Heart right ventricle (tissue), 16 donors: Measurements from ENCODE around the gene PCF11. TPM values are rescaled to one million over a fixed set of nuclear protein-coding genes. Genes with fewer than 3 reads are reported as not detected.
"Not testable (repeated sequence)": the region's sequence is repeated elsewhere in the genome, so short reads cannot be mapped to it uniquely, and the experiment has no call there.

Experiments
- ATAC-seq, 8 donors: fragments of 200-7000 bp; cut with Tn5 transposase; one replicate each; pipeline ENCODE4 v1.9.1; 2020; ENCODE audit warnings: mild to moderate bottlenecking in 8 of 8, moderate library complexity in 8 of 8, moderate number of reproducible peaks in 1 of 8
- DNase-seq, 2 donors: peaks; one replicate each; pipeline ENCODE4 v3.0.0-alpha.2; 2020
- H3K27ac ChIP-seq, 10 donors: fragments of 200-600 bp; sonication (generic) in 2 of 10; one replicate each; pipeline versions ENCODE4 v1.5.0 to v1.8.0; 2020 to 2022; ENCODE audit warnings: mild to moderate bottlenecking in 3 of 10
- H3K27me3 ChIP-seq, 7 donors: fragments of 200-600 bp; one replicate each; pipeline ENCODE4 v1.8.0; 2021 to 2022; ENCODE audit warnings: mild to moderate bottlenecking in 2 of 7
- H3K36me3 ChIP-seq, 9 donors: fragments of 200-600 bp; sonication (generic) in 1 of 9; one replicate each; pipeline versions ENCODE4 v1.5.0 to v1.8.0; 2020 to 2022; ENCODE audit warnings: mild to moderate bottlenecking in 2 of 9
- H3K4me1 ChIP-seq, 9 donors: fragments of 200-600 bp; sonication (generic) in 1 of 9; one replicate each; pipeline versions ENCODE4 v1.5.0 to v1.8.0; 2020 to 2022; ENCODE audit warnings: mild to moderate bottlenecking in 4 of 9
- H3K4me3 ChIP-seq, 10 donors: fragments of 200-600 bp; sonication (generic) in 2 of 10; one replicate each; pipeline versions ENCODE4 v1.5.0 to v1.8.0; 2020 to 2022; ENCODE audit warnings: mild to moderate bottlenecking in 7 of 10, moderate library complexity in 2 of 10
- H3K9me3 ChIP-seq, 11 donors: fragments of 200-600 bp in 10 of 11; sonication (generic) in 2 of 11; one replicate each; pipeline versions ENCODE4 v1.5.0 to v1.8.0; 2013 to 2022; ENCODE audit warnings: mild to moderate bottlenecking in 2 of 11, control low read depth in 1 of 11, moderate library complexity in 1 of 11
- CTCF ChIP-seq, 9 donors: fragments of 200-600 bp; sonication (generic) in 2 of 9; IDR thresholded peaks; one replicate each; pipeline versions ENCODE4 v1.5.0 to v1.8.0; 2021 to 2022; ENCODE audit warnings: antibody characterized with exemption in 9 of 9, mild to moderate bottlenecking in 5 of 9, moderate library complexity in 1 of 9
- WGBS, 2 donors: extraction: QIAGEN DNeasy Blood & Tissue Kit; methylation state at CpG; one replicate each; pipeline ENCODE4 v1.1.7; 2013; ENCODE audit warnings: inconsistent platforms in 1 of 2; 5-methylcytosine and 5-hydroxymethylcytosine counted together
- intact Hi-C, 10 donors: fragments of 100-400 bp; cut with DNase I; formaldehyde crosslinking; loops; one replicate each; pipeline versions ENCODE4 v1.11.1 to v1.14.2; 2022
- polyA plus RNA-seq, 2 donors: library from polyadenylated mRNA; stranded (reverse); fragments of 200-250 nt; gene quantifications; one replicate each; pipeline ENCODE4 v1.2.3, GENCODE V29; 2013
- total RNA-seq, 10 donors: library from RNA; stranded (reverse); fragmentation: NEBNext Ultra II Directional in 3 of 10; extraction: Animal tissue kit (Norgen Biotek cat#: 25700) in 3 of 10; gene quantifications; one replicate each; pipeline versions ENCODE4 v1.2.1 to v1.2.4, GENCODE V29; 2021 to 2023
- donor health status: Arrhythmogenic right ventricular cardiomyopathy.
- donor health status: ischemic (EF 13 %, LVEDD 7.1; RV severe dilation, severe dysfunction).
- donor health status: healthy with polysubstance abuse.
- donor health status: DM: no; HTN: yes; CAD: no.
- donor health status: DM: no; HTN: no; CAD: no.
- donor health status: ischemic (EF 25% LVEDD 6.9; RV normal size, moderate dysfunction).
- donor health status: ischemic (EF 25% LVEDD 5.7; RV mildly dilated, moderate dysfunction).
- donor health status: healthy.
- donor health status: DM: yes; HTN: yes; CAD: no.
- donor health status: Ischemic cardiomyopathy.
- donor health status: ischemic (EF 35%, LVEDD 5.7; RV mildly dilated, moderate dysfunction).
- donor health status: nonischemic (EF 11% LVEDD 7.7; RV severe dilation, severe dysfunction).
- donor health status: DM: yes; HTN: yes; CAD: no.
- donor health status: PGD.
- donor health status: ischemic (EF 29% LVEDD 5.4; RV normal size, mild dysfunction).
- donor health status: nonischemic (EF 23%, LVEDD 6.1; RV moderate dilation, normal function).

PCF11 gene
- total and polyA plus RNA-seq, 12 donors, result 14.7 to 38.4 (median 28.7) TPM

DNA sequence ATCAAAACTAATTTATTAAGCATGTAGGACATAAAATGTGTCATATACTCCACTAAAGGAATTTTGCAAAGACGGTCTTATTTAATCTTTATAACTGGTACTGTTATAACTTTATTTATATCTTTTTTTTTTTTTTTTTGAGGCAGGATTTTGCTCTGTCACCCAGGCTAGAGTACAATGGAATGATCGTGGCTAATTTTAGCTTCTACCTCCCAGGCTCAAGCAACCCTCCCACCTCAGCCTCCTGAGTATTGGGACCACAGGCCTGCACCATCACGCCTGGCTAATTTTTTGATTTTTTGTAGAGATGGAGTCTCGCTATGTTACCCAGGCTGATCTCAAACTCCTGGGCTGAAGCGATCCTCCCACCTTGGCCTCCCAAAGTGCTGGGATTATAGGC is 31.4 kb upstream of the PCF11 start:
- peak in 2 of 8 donors; percentile 51 to 57 for ATAC-seq
- Histone ChIP-seq H3K36me3 (no peaks in the 10 kb centered on the region), H3K27ac (no peak overlapping the region), H3K27me3 (no peaks in the 10 kb centered on the region), H3K9me3 (no peaks in the 10 kb centered on the region), H3K4me1 (peaks cover 0 to 5% (median 0%) of the 10 kb centered on the region in 9 donors), H3K4me3 (no peak overlapping the region)
- no peak for DNase-seq
- TF ChIP-seq CTCF (IDR thresholded peaks at IDR 0.05), result no peak
- intact Hi-C loops, result no loop called here
- WGBS, 2 donors, result 78 to 82% methylated on average over 5 of the region's 5 CpGs

- H3K36me3 ChIP-seq, result no peaks in the 10 kb centered on the region
- no peak for DNase-seq
- no peaks in the 10 kb centered on the region for H3K27me3 ChIP-seq
- no peaks in the 10 kb centered on the region for H3K9me3 ChIP-seq
- H3K4me3 ChIP-seq, result no peak overlapping the region
- no peak overlapping the region for H3K27ac ChIP-seq
- ATAC-seq, result no peak
- 95 to 96% methylated on average over 5 of the region's 5 CpGs for WGBS, 2 donors
- TF ChIP-seq CTCF (IDR thresholded peaks at IDR 0.05), result no peak
- H3K4me1 ChIP-seq, result peaks cover 0 to 5% (median 0%) of the 10 kb centered on the region in 9 donors
- intact Hi-C loops, result no loop called here
These were observed 29.7 kb upstream of the PCF11 start for GRCh38 chr11:83127310-83127637.

- 78 to 82% methylated on average over 4 of the region's 4 CpGs for WGBS, 2 donors
- DNase-seq, result no peak
These were observed 24.7 kb upstream of the PCF11 start for GRCh38 chr11:83132191-83132590.

DNA sequence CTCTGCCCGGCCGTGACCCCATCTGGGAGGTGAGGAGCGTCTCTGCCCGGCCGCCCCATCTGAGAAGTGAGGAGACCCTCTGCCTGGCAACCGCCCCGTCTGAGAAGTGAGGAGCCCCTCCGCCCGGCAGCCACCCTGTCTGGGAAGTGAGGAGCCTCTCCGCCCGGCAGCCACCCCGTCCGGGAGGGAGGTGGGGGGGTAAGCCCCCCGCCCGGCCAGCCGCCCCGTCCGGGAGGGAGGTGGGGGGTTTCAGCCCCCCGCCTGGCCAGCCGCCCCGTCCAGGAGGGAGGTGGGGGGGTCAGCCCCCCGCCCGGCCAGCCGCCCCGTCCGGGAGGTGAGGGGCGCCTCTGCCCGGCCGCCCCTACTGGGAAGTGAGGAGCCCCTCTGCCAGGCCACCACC is 23.7 kb upstream of the PCF11 start:
- intact Hi-C loops, H3K36me3 ChIP-seq, H3K4me1 ChIP-seq, DNase-seq, H3K9me3 ChIP-seq, H3K4me3 ChIP-seq, ATAC-seq, H3K27me3 ChIP-seq, H3K27ac ChIP-seq: not testable (repeated sequence)
- WGBS, 2 donors, result 94% methylated on average over 18 of the region's 29 CpGs; no CpG with 5 or more reads in 1 of the 2 donors

More at GRCh38 chr11:83132191-83132590, 24.7 kb upstream of the PCF11 start:
- Histone ChIP-seq H3K36me3 (no peaks in the 10 kb centered on the region), H3K27ac (no peak overlapping the region), H3K4me1 (no peaks in the 10 kb centered on the region), H3K9me3 (no peaks in the 10 kb centered on the region), H3K4me3 (no peak overlapping the region), H3K27me3 (no peaks in the 10 kb centered on the region)
- no peak for ATAC-seq
- no peak for TF ChIP-seq CTCF (IDR thresholded peaks at IDR 0.05)
- intact Hi-C loops, result no loop called here

- no peaks in the 10 kb centered on the region for H3K36me3 ChIP-seq
- H3K9me3 ChIP-seq, result no peaks in the 10 kb centered on the region
- ATAC-seq, result no peak
- 94 to 95% methylated on average over 6 of the region's 6 CpGs for WGBS, 2 donors
- H3K4me1 ChIP-seq, result peaks cover 0 to 6% (median 0%) of the 10 kb centered on the region in 9 donors
- no peak overlapping the region for H3K4me3 ChIP-seq
- intact Hi-C loops, result no loop called here
- no peak overlapping the region for H3K27ac ChIP-seq
- no peak for TF ChIP-seq CTCF (IDR thresholded peaks at IDR 0.05)
- H3K27me3 ChIP-seq, result no peaks in the 10 kb centered on the region
- no peak for DNase-seq
These were observed 17.6 kb upstream of the PCF11 start for GRCh38 chr11:83139310-83139709.
